A549 treated with CpdA at 1 μM for 4 hours (cell line): ENCODE results near the gene UQCC3. TPM values are rescaled to one million over a fixed set of nuclear protein-coding genes. Genes with fewer than 3 reads are reported as not detected.

Source experiments
- total RNA-seq: library from RNA; stranded (reverse); fragments of 200-300 nt; extraction: Qiagen RNA extraction; gene quantifications from 5 replicates; pipeline ENCODE4 v1.2.3, GENCODE V29; 2022; ENCODE audit warnings: low read depth

Gene UQCC3
- 23.9 to 36.7 TPM (median 32.9 TPM) in 5 replicates for total RNA-seq

GRCh38 chr11:62671608-62672389 lies at the start of gene UQCC3, which contains the start of gene LBHD1:
Gene UQCC3, plus strand, starts transcription at chr11:62671673. Its CDS starts 73 bp downstream, at chr11:62671746.
Gene LBHD1, minus strand, starts transcription at chr11:62672267. Its CDS starts 2,236 bp downstream, at chr11:62670031.

GRCh38 chr11:62645946-62646824 lies 25.3 kb upstream of the UQCC3 start, which contains the start of gene GANAB:
Gene GANAB, minus strand, starts transcription at chr11:62646613. Its CDS starts 14 bp downstream, at chr11:62646599.

GRCh38 chr11:62665075-62665598 lies 6.3 kb upstream of the UQCC3 start, which contains the start of the genes C11orf98 and CSKMT:
Gene C11orf98, minus strand, starts transcription at chr11:62665210. Its CDS starts 41 bp downstream, at chr11:62665169.
Gene CSKMT, plus strand, starts transcription at chr11:62665312. Its CDS starts 568 bp downstream, at chr11:62665880.

GRCh38 chr11:62678770-62679696 lies 7.6 kb downstream of the UQCC3 start, which contains the start of gene UBXN1:
Gene UBXN1, minus strand, starts transcription at chr11:62679073. Its CDS starts 150 bp downstream, at chr11:62678923.

GRCh38 chr11:62689421-62690183 lies 18.1 kb downstream of the UQCC3 start, which contains the start of gene LRRN4CL:
Gene LRRN4CL, minus strand, starts transcription at chr11:62689530. Its CDS starts 1,022 bp downstream, at chr11:62688508.

GRCh38 chr11:62707277-62707861 lies 35.9 kb downstream of the UQCC3 start, which contains the start of the genes BSCL2 and GNG3:
Gene BSCL2, minus strand, starts transcription at chr11:62707424. Its CDS starts 229 bp downstream, at chr11:62707195.
Gene GNG3, plus strand, starts transcription at chr11:62707676. Its CDS starts 620 bp downstream, at chr11:62708296.

Other genes with a start within 250 kb of the UQCC3 start
- gene AHNAK, start 124.9 kb upstream of the UQCC3 start, total RNA-seq: 153 to 206 TPM (median 176 TPM) in 5 replicates
- gene EEF1G, start 97.8 kb upstream of the UQCC3 start, total RNA-seq: 1,810 to 2,054 TPM (median 1,998 TPM) in 5 replicates
- gene TUT1, start 80.2 kb upstream of the UQCC3 start, total RNA-seq: 12.6 to 16.4 TPM (median 14.7 TPM) in 5 replicates
- gene MTA2, start 69.8 kb upstream of the UQCC3 start, total RNA-seq: 85.5 to 90.4 TPM (median 87.7 TPM) in 5 replicates
- 17.7 to 28.3 TPM (median 25.4 TPM) in 5 replicates for gene EML3, start 58.9 kb upstream of the UQCC3 start, total RNA-seq
- gene ROM1, start 58.4 kb upstream of the UQCC3 start, total RNA-seq: 2.2 to 4.7 TPM (median 4.0 TPM) in 5 replicates
- gene B3GAT3, start 49.7 kb upstream of the UQCC3 start, total RNA-seq: 43.0 to 56.7 TPM (median 55.6 TPM) in 5 replicates
- gene GANAB, start 25.1 kb upstream of the UQCC3 start, total RNA-seq: 243 to 281 TPM (median 269 TPM) in 5 replicates
- gene INTS5, start 18.4 kb upstream of the UQCC3 start, total RNA-seq: 16.8 to 22.4 TPM (median 21.8 TPM) in 5 replicates
- gene C11orf98, start 6.5 kb upstream of the UQCC3 start, total RNA-seq: 136 to 160 TPM (median 145 TPM) in 5 replicates
- gene CSKMT, start 6.4 kb upstream of the UQCC3 start, total RNA-seq: 11.7 to 17.3 TPM (median 13.5 TPM) in 5 replicates
- gene LBHD1, start 594 bp downstream of the UQCC3 start, total RNA-seq: 4.0 to 5.2 TPM (median 5.0 TPM) in 5 replicates
- 113 to 129 TPM (median 124 TPM) in 5 replicates for gene UBXN1, start 7.4 kb downstream of the UQCC3 start, total RNA-seq
- gene LRRN4CL, start 17.9 kb downstream of the UQCC3 start, total RNA-seq: 0.08 to 0.12 TPM (median 0.10 TPM) in 3 of 5 replicates, not detected in the others
- gene BSCL2, start 35.8 kb downstream of the UQCC3 start, total RNA-seq: 55.9 to 81.0 TPM (median 72.4 TPM) in 5 replicates
- 0.08 TPM in 1 of 5 replicates, not detected in the others for gene GNG3, start 36.0 kb downstream of the UQCC3 start, total RNA-seq
- gene HNRNPUL2, start 55.8 kb downstream of the UQCC3 start, total RNA-seq: 37.0 to 43.4 TPM (median 42.3 TPM) in 5 replicates
- 32.4 to 38.1 TPM (median 35.4 TPM) in 5 replicates for gene TTC9C, start 56.8 kb downstream of the UQCC3 start, total RNA-seq
- 0.97 to 2.2 TPM (median 1.4 TPM) in 5 replicates for gene ZBTB3, start 82.5 kb downstream of the UQCC3 start, total RNA-seq
- gene POLR2G, start 89.9 kb downstream of the UQCC3 start, total RNA-seq: 164 to 200 TPM (median 184 TPM) in 5 replicates
- gene TAF6L, start 99.7 kb downstream of the UQCC3 start, total RNA-seq: 13.6 to 17.9 TPM (median 16.1 TPM) in 5 replicates
- gene TMEM179B, start 115.7 kb downstream of the UQCC3 start, total RNA-seq: 67.5 to 93.2 TPM (median 88.1 TPM) in 5 replicates
- gene TMEM223, start 120.3 kb downstream of the UQCC3 start, total RNA-seq: 19.1 to 31.3 TPM (median 28.3 TPM) in 5 replicates
- 48.0 to 61.2 TPM (median 57.6 TPM) in 5 replicates for gene NXF1, start 133.8 kb downstream of the UQCC3 start, total RNA-seq
- gene STX5, start 160.4 kb downstream of the UQCC3 start, total RNA-seq: 19.8 to 29.3 TPM (median 27.5 TPM) in 5 replicates
- not detected in 5 replicates for gene TEX54, start 161.2 kb downstream of the UQCC3 start, total RNA-seq
- gene WDR74, start 167.9 kb downstream of the UQCC3 start, total RNA-seq: 74.7 to 85.8 TPM (median 82.6 TPM) in 5 replicates
- 884 to 1,045 TPM (median 1,010 TPM) in 5 replicates for gene SLC3A2, start 209.2 kb downstream of the UQCC3 start, total RNA-seq
- gene CHRM1, start 249.7 kb downstream of the UQCC3 start, total RNA-seq: 0.06 to 0.20 TPM in 2 of 5 replicates, not detected in the others